Parathyroid adenoma (tissue), 2 donors: ENCODE results near the gene SLC66A3.

Experiments
- H2AFZ ChIP-seq: fragments of 300-600 bp; sonication (generic); one replicate; pipeline ENCODE4 v1.7.0; 2017; ENCODE audit warnings: antibody characterized with exemption, mild to moderate bottlenecking
- H3K27ac ChIP-seq: fragments of 300-600 bp; sonication (generic); one replicate; pipeline ENCODE4 v1.7.0; 2017
- H3K27me3 ChIP-seq: fragments of 300-600 bp; sonication (generic); one replicate; pipeline ENCODE4 v1.7.0; 2017; ENCODE audit warnings: low read length; ENCODE audit not compliant: control insufficient read depth, insufficient read depth
- H3K36me3 ChIP-seq: fragments of 300-600 bp; sonication (generic); one replicate; pipeline ENCODE4 v1.7.0; 2017; ENCODE audit warnings: low read length; ENCODE audit not compliant: control insufficient read depth, insufficient read depth
- H3K4me1 ChIP-seq: fragments of 300-600 bp; sonication (generic); one replicate; pipeline ENCODE4 v1.7.0; 2017; ENCODE audit warnings: control low read depth
- H3K4me2 ChIP-seq: fragments of 300-600 bp; sonication (generic); one replicate; pipeline ENCODE4 v1.7.0; 2017; ENCODE audit warnings: low read length
- H3K4me3 ChIP-seq: fragments of 300-600 bp; sonication (generic); one replicate; pipeline ENCODE4 v1.7.0; 2017; ENCODE audit warnings: low read depth, low read length
- H3K79me2 ChIP-seq: fragments of 300-600 bp; sonication (generic); one replicate; pipeline ENCODE4 v1.7.0; 2017; ENCODE audit warnings: control low read depth
- H3K9ac ChIP-seq: fragments of 300-600 bp; sonication (generic); one replicate; pipeline ENCODE4 v1.7.0; 2017; ENCODE audit warnings: mild to moderate bottlenecking
- H3K9me3 ChIP-seq: fragments of 300-600 bp; sonication (generic); one replicate; pipeline ENCODE4 v1.7.0; 2017; ENCODE audit warnings: low read length; ENCODE audit not compliant: control insufficient read depth
- TF ChIP-seq, protein P1 (sequence below): fragments of 300-600 bp; sonication (generic); IDR thresholded peaks from one replicate; pipeline ENCODE4 v1.7.0; 2017; ENCODE audit warnings: antibody characterized with exemption, mild to moderate bottlenecking
- donor health status: primary hyperparathyroidism.

Gene SLC66A3

GRCh38 chr2:11159574-11160170 lies 4.4 kb downstream of the SLC66A3 start:
- H3K79me2 ChIP-seq = no peaks in the 10 kb centered on the region
- H3K4me3 ChIP-seq = no peak overlapping the region
- no peaks in the 10 kb centered on the region for H3K27me3 ChIP-seq
- H3K9ac ChIP-seq = no peak overlapping the region
- no peak overlapping the region for H2AFZ ChIP-seq
- H3K9me3 ChIP-seq = no peaks in the 10 kb centered on the region
- H3K27ac ChIP-seq = no peak overlapping the region
- no peak overlapping the region for H3K4me2 ChIP-seq
- H3K36me3 ChIP-seq = no peaks in the 10 kb centered on the region
- TF ChIP-seq, protein P1, sequence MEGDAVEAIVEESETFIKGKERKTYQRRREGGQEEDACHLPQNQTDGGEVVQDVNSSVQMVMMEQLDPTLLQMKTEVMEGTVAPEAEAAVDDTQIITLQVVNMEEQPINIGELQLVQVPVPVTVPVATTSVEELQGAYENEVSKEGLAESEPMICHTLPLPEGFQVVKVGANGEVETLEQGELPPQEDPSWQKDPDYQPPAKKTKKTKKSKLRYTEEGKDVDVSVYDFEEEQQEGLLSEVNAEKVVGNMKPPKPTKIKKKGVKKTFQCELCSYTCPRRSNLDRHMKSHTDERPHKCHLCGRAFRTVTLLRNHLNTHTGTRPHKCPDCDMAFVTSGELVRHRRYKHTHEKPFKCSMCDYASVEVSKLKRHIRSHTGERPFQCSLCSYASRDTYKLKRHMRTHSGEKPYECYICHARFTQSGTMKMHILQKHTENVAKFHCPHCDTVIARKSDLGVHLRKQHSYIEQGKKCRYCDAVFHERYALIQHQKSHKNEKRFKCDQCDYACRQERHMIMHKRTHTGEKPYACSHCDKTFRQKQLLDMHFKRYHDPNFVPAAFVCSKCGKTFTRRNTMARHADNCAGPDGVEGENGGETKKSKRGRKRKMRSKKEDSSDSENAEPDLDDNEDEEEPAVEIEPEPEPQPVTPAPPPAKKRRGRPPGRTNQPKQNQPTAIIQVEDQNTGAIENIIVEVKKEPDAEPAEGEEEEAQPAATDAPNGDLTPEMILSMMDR = no peak
- H3K4me1 ChIP-seq = peaks cover under 1% of the 10 kb centered on the region

DNA sequence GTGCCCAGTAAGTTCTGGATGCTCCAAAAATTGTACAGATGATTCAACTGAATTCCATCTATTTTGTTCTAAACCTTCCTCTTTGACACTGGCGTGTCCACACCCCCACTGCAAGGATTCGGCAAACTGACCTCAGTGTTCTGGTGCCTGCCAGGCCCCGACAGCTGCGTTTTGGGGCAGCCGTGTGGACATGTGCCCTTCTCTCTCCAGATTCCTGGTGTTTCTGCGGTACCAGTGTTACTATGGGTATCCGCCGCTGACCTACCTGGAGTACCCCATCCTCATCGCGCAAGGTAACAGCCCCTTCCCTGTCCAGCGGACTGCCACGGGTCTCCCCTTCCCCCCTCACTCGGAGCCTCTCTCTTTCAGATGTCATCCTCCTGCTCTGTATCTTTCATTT lies 5.0 kb downstream of the SLC66A3 start:
- Histone ChIP-seq H3K9me3 (no peaks in the 10 kb centered on the region), H3K36me3 (no peaks in the 10 kb centered on the region), H3K27me3 (no peaks in the 10 kb centered on the region), H2AFZ (no peak overlapping the region), H3K4me3 (no peak overlapping the region), H3K4me1 (no peaks in the 10 kb centered on the region), H3K9ac (no peak overlapping the region), H3K27ac (no peak overlapping the region), H3K4me2 (no peak overlapping the region), H3K79me2 (no peaks in the 10 kb centered on the region)
- TF ChIP-seq, protein P1 = no peak

- Histone ChIP-seq H3K4me2 (no peak overlapping the region), H2AFZ (no peak overlapping the region), H3K27ac (no peak overlapping the region), H3K4me3 (no peak overlapping the region), H3K79me2 (no peaks in the 10 kb centered on the region), H3K4me1 (no peaks in the 10 kb centered on the region), H3K9ac (no peak overlapping the region), H3K27me3 (no peaks in the 10 kb centered on the region), H3K9me3 (no peaks in the 10 kb centered on the region), H3K36me3 (no peaks in the 10 kb centered on the region)
- TF ChIP-seq, protein P1 = no peak
These were observed 5.6 kb downstream of the SLC66A3 start for GRCh38 chr2:11160731-11161455.

DNA sequence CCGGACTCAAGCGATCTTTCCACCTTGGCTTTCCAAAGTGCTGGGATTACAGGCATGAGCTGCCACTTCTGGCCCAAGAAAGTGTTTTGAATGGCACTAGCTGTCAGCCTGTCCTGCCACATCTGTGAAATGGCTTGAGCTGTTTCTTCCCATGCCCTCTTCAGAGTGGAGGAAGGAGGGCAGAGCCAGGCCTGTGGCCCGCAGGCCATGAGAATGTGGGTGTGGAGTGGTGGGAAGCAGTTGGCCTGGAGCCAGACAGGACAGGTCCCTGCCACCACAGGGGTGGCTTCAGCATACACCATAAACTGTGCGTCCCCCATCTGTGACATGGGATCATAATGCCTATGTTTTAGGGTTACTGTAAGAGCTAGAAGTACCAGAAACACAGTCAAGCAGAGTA lies 6.5 kb downstream of the SLC66A3 start:
- no peak overlapping the region for H3K4me3 ChIP-seq
- H3K36me3 ChIP-seq = no peaks in the 10 kb centered on the region
- no peak overlapping the region for H3K4me2 ChIP-seq
- H3K9ac ChIP-seq = no peak overlapping the region
- H3K9me3 ChIP-seq = no peaks in the 10 kb centered on the region
- H3K79me2 ChIP-seq = no peaks in the 10 kb centered on the region
- H3K4me1 ChIP-seq = no peaks in the 10 kb centered on the region
- H3K27me3 ChIP-seq = no peaks in the 10 kb centered on the region
- TF ChIP-seq, protein P1 = no peak
- no peak overlapping the region for H3K27ac ChIP-seq
- no peak overlapping the region for H2AFZ ChIP-seq
